Frontal cortex (tissue), 4 donors: Measurements from ENCODE around the gene ALKAL2. TPM values are rescaled to one million over a fixed set of nuclear protein-coding genes. Genes with fewer than 3 reads are reported as not detected.
"Not testable (repeated sequence)": the region's sequence is repeated elsewhere in the genome, so short reads cannot be mapped to it uniquely, and the experiment has no call there.

Source experiments
- DNase-seq, 2 donors: peaks; one replicate each; pipeline ENCODE4 v3.0.0; 2012; ENCODE audit warnings: low spot score in 2 of 2
- FAIRE-seq: peaks from 2 replicates; lab custom pipeline; 2012; peaks lifted over from hg19 to GRCh38; lab: Jason Lieb, UNC
- total RNA-seq: library from RNA; depleted of rRNA; stranded (reverse); fragments of >200 nt; gene quantifications from one replicate; pipeline ENCODE4 v1.2.3, GENCODE V29; 2014
- donor health status: control.
- donor health status: control.
- donor health status: control.

The ALKAL2 gene
- total RNA-seq: 2.0 TPM

- FAIRE-seq: no peak
- DNase-seq: peak; percentile 20 to 38
Measured at GRCh38 chr2:287911-288757, at the start of gene ALKAL2. Gene ALKAL2, minus strand, starts transcription at chr2:288091. Its CDS starts 256 bp downstream, at chr2:287835.

GRCh38 chr2:336949-337348 is 49.1 kb upstream of the ALKAL2 start:
- not testable (repeated sequence) for DNase-seq, FAIRE-seq

GRCh38 chr2:336360-336759 is 48.5 kb upstream of the ALKAL2 start:
- DNase-seq (no peak), FAIRE-seq (no peak)

- FAIRE-seq (no peak), DNase-seq (no peak)
Measured at GRCh38 chr2:332592-332991, 44.7 kb upstream of the ALKAL2 start.

- no peak for FAIRE-seq
- DNase-seq: no peak
Measured at GRCh38 chr2:328761-329160, 40.9 kb upstream of the ALKAL2 start.

- DNase-seq (no peak), FAIRE-seq (no peak)
Measured at GRCh38 chr2:323035-323434, 35.1 kb upstream of the ALKAL2 start.

GRCh38 chr2:322326-322725 is 34.4 kb upstream of the ALKAL2 start:
- DNase-seq (no peak), FAIRE-seq (no peak)

- FAIRE-seq (no peak), DNase-seq (no peak)
Measured at GRCh38 chr2:320561-320960, 32.7 kb upstream of the ALKAL2 start.

GRCh38 chr2:319059-319600 is 31.2 kb upstream of the ALKAL2 start:
- FAIRE-seq: no peak
- no peak for DNase-seq

- FAIRE-seq (no peak), DNase-seq (no peak)
Measured at GRCh38 chr2:317501-318424, 29.9 kb upstream of the ALKAL2 start.

- DNase-seq: no peak
- FAIRE-seq: no peak
Measured at GRCh38 chr2:316381-316780, 28.5 kb upstream of the ALKAL2 start.

- FAIRE-seq, DNase-seq: not testable (repeated sequence)
Measured at GRCh38 chr2:315925-316324, 28.0 kb upstream of the ALKAL2 start.

GRCh38 chr2:314561-315336 is 26.9 kb upstream of the ALKAL2 start:
- no peak for DNase-seq
- no peak for FAIRE-seq

GRCh38 chr2:313991-314390 is 26.1 kb upstream of the ALKAL2 start:
- no peak for FAIRE-seq
- no peak for DNase-seq

GRCh38 chr2:310994-311393 is 23.1 kb upstream of the ALKAL2 start:
- FAIRE-seq (no peak), DNase-seq (no peak)

- FAIRE-seq (no peak), DNase-seq (no peak)
Measured at GRCh38 chr2:309954-310510, 22.1 kb upstream of the ALKAL2 start.

- DNase-seq: no peak
- FAIRE-seq: no peak
Measured at GRCh38 chr2:309148-309953, 21.5 kb upstream of the ALKAL2 start.

GRCh38 chr2:305366-305765 is 17.5 kb upstream of the ALKAL2 start:
- no peak for FAIRE-seq
- no peak for DNase-seq

GRCh38 chr2:296354-296753 is 8.5 kb upstream of the ALKAL2 start:
- no peak for DNase-seq
- no peak for FAIRE-seq
